ENCODE data around the gene CCL4.

GRCh38 chr17:36147601-36148000 lies 44.0 kb downstream of the CCL4 start:
- TF ChIP-seq CTCF (IDR thresholded peaks at IDR 0.05; ENCODE audit: low read depth, low read length, poor library complexity, severe bottlenecking) (no peak), EZH2phosphoT487 (IDR thresholded peaks at IDR 0.05; ENCODE audit: borderline replicate concordance, low read length) (no peak)

Measured in DOHH2 (cell line).